ENCODE data around the gene MED12L.

DNA sequence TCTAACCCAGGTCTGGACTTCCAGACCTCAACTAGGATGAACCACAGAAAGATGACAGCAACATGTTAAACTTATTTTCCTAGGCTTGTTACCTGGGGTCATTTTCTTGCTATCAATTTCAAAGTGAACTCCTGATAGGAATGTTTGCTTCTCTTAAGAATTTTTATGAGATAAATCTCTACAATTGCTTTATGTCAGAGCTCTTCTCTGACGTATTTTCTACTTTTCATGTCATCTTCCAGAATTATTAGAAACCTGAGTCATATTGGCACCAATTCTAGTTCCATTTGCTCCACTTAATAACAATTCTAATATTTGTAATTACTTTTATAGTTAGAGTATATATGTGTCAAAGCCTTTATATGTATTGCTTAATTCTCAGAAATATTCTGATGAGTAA is 377.5 kb downstream of the MED12L start:
- TF ChIP-seq, protein P1, sequence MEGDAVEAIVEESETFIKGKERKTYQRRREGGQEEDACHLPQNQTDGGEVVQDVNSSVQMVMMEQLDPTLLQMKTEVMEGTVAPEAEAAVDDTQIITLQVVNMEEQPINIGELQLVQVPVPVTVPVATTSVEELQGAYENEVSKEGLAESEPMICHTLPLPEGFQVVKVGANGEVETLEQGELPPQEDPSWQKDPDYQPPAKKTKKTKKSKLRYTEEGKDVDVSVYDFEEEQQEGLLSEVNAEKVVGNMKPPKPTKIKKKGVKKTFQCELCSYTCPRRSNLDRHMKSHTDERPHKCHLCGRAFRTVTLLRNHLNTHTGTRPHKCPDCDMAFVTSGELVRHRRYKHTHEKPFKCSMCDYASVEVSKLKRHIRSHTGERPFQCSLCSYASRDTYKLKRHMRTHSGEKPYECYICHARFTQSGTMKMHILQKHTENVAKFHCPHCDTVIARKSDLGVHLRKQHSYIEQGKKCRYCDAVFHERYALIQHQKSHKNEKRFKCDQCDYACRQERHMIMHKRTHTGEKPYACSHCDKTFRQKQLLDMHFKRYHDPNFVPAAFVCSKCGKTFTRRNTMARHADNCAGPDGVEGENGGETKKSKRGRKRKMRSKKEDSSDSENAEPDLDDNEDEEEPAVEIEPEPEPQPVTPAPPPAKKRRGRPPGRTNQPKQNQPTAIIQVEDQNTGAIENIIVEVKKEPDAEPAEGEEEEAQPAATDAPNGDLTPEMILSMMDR (IDR thresholded peaks at IDR 0.05; ENCODE audit: low read length): no peak
- no peak for TF ChIP-seq EZH2 (IDR thresholded peaks at IDR 0.05; ENCODE audit: borderline replicate concordance, low read length)
